OCI-LY3 (cell line): ENCODE measurements around the gene OR6M1.

ENCODE experiments used
- H2AFZ ChIP-seq: fragments of 200-600, 300-600 bp; shearing (Covaris generic); 2 replicates; pipeline ENCODE4 v1.6.0; 2014; ENCODE audit warnings: antibody characterized with exemption, low read depth, low read length
- H3K27ac ChIP-seq: fragments of 200-600, 300-600 bp; sonication (generic); 2 replicates; pipeline ENCODE4 v1.5.1; 2014; ENCODE audit warnings: mild to moderate bottlenecking, low read length, moderate library complexity, mixed read lengths
- H3K27me3 ChIP-seq: fragments of 200-600, 300-600 bp; sonication (generic); 2 replicates; pipeline ENCODE4 v1.6.1; 2014; ENCODE audit warnings: low read depth, low read length, mixed read lengths
- H3K36me3 ChIP-seq: fragments of 200-600, 300-600 bp; sonication (generic); replicated peaks from 2 replicates; pipeline ENCODE3; 2014; ENCODE audit warnings: low read depth, low read length, mixed read lengths
- H3K4me1 ChIP-seq: fragments of 300-600, 200-600 bp; sonication (generic); 2 replicates; pipeline ENCODE4 v1.6.1; 2014; ENCODE audit warnings: low read length, mixed read lengths
- H3K4me2 ChIP-seq: fragments of 200-600, 300-600 bp; sonication (generic); 2 replicates; pipeline ENCODE4 v1.6.1; 2014; ENCODE audit warnings: low read length, mixed read lengths
- H3K4me3 ChIP-seq: fragments of 300-600, 200-600 bp; sonication (generic); 2 replicates; pipeline ENCODE4 v1.5.1; 2014; ENCODE audit warnings: antibody characterized with exemption, mild to moderate bottlenecking, low read length, moderate library complexity
- H3K79me2 ChIP-seq: fragments of 300-600, 200-600 bp; shearing (Covaris generic); 2 replicates; pipeline ENCODE4 v1.6.1; 2014; ENCODE audit warnings: mild to moderate bottlenecking, low read length, mixed read lengths
- H3K9ac ChIP-seq: fragments of 300-600, 200-600 bp; shearing (Covaris generic); 2 replicates; pipeline ENCODE4 v1.6.0; 2014; ENCODE audit warnings: mild to moderate bottlenecking, low read length, moderate library complexity
- H3K9me3 ChIP-seq: fragments of 200-600, 300-600 bp; shearing (Covaris generic); 2 replicates; pipeline ENCODE4 v1.6.1; 2014; ENCODE audit warnings: low read length, mixed read lengths; ENCODE audit not compliant: insufficient read depth
- H4K20me1 ChIP-seq: fragments of 200-600, 300-600 bp; sonication (generic); 2 replicates; pipeline ENCODE4 v1.6.1; 2016; ENCODE audit warnings: low read length, mixed read lengths; ENCODE audit not compliant: insufficient read depth
- CTCF ChIP-seq: fragments of 200-600, 300-600 bp; sonication (generic); IDR thresholded peaks from 2 replicates; pipeline ENCODE4 v1.5.1; 2014; ENCODE audit warnings: antibody characterized with exemption, low read length, low read depth
- EZH2phosphoT487 ChIP-seq: fragments of 200-600 bp; shearing (Covaris generic); IDR thresholded peaks from 2 replicates; pipeline ENCODE4 v1.6.1; 2018; ENCODE audit warnings: antibody characterized with exemption, mixed run types, low read depth

Gene OR6M1

GRCh38 chr11:123806249-123806648, at the start of gene OR6M1:
Gene OR6M1 (minus strand): TSS chr11:123806349. CDS start chr11:123806349, 0 bp downstream.
- Histone ChIP-seq H3K4me3 (no peak within 1 kb of the TSS), H3K4me2 (no peak within 1 kb of the TSS), H2AFZ (no peak within 1 kb of the TSS), H3K36me3 (no peaks in the 10 kb centered on the region), H3K9me3 (no peaks in the 10 kb centered on the region), H3K9ac (no peak within 1 kb of the TSS), H3K79me2 (no peaks in the 10 kb centered on the region), H3K27ac (no peak within 1 kb of the TSS), H3K4me1 (no peaks in the 10 kb centered on the region), H4K20me1 (no peaks in the 10 kb centered on the region), H3K27me3 (peaks cover 7% of the 10 kb centered on the region)
- no peak for TF ChIP-seq CTCF

- Histone ChIP-seq H2AFZ (no peak overlapping the region), H4K20me1 (no peaks in the 10 kb centered on the region), H3K4me1 (no peaks in the 10 kb centered on the region), H3K9me3 (no peaks in the 10 kb centered on the region), H3K4me3 (no peak overlapping the region), H3K79me2 (no peaks in the 10 kb centered on the region), H3K27me3 (no peaks in the 10 kb centered on the region), H3K27ac (no peak overlapping the region), H3K4me2 (no peak overlapping the region), H3K9ac (no peak overlapping the region), H3K36me3 (no peaks in the 10 kb centered on the region)
- TF ChIP-seq EZH2phosphoT487, result no peak
- TF ChIP-seq CTCF, result no peak
Observed at GRCh38 chr11:123853038-123853437, 46.9 kb upstream of the OR6M1 start.

GRCh38 chr11:123852321-123852720, 46.2 kb upstream of the OR6M1 start:
- Histone ChIP-seq H3K36me3 (no peaks in the 10 kb centered on the region), H3K4me3 (no peak overlapping the region), H3K79me2 (no peaks in the 10 kb centered on the region), H4K20me1 (no peaks in the 10 kb centered on the region), H3K4me1 (no peaks in the 10 kb centered on the region), H2AFZ (no peak overlapping the region), H3K27ac (no peak overlapping the region), H3K27me3 (no peaks in the 10 kb centered on the region), H3K4me2 (no peak overlapping the region), H3K9me3 (no peaks in the 10 kb centered on the region), H3K9ac (no peak overlapping the region)
- TF ChIP-seq EZH2phosphoT487, result no peak

GRCh38 chr11:123851110-123851509, 45.0 kb upstream of the OR6M1 start:
- no peak overlapping the region for H2AFZ ChIP-seq
- no peaks in the 10 kb centered on the region for H4K20me1 ChIP-seq
- no peak overlapping the region for H3K27ac ChIP-seq
- no peaks in the 10 kb centered on the region for H3K79me2 ChIP-seq
- no peaks in the 10 kb centered on the region for H3K9me3 ChIP-seq
- TF ChIP-seq EZH2phosphoT487 (no peak), CTCF (no peak)
- H3K4me1 ChIP-seq, result no peaks in the 10 kb centered on the region
- no peak overlapping the region for H3K4me2 ChIP-seq
- H3K9ac ChIP-seq, result no peak overlapping the region
- H3K4me3 ChIP-seq, result no peak overlapping the region
- no peaks in the 10 kb centered on the region for H3K27me3 ChIP-seq
- no peaks in the 10 kb centered on the region for H3K36me3 ChIP-seq

GRCh38 chr11:123841174-123841573, 35.0 kb upstream of the OR6M1 start:
- TF ChIP-seq CTCF (no peak), EZH2phosphoT487 (no peak)
- Histone ChIP-seq H3K79me2 (no peaks in the 10 kb centered on the region), H2AFZ (no peak overlapping the region), H3K9ac (no peak overlapping the region), H4K20me1 (no peaks in the 10 kb centered on the region), H3K27ac (no peak overlapping the region), H3K4me3 (no peak overlapping the region), H3K4me2 (no peak overlapping the region), H3K4me1 (no peaks in the 10 kb centered on the region), H3K27me3 (no peaks in the 10 kb centered on the region), H3K36me3 (no peaks in the 10 kb centered on the region), H3K9me3 (no peaks in the 10 kb centered on the region)
